Tibial nerve (tissue), 4 donors: ENCODE measurements around the gene DDB1. TPM values are rescaled to one million over a fixed set of nuclear protein-coding genes. Genes with fewer than 3 reads are reported as not detected.

Source experiments
- DNase-seq, 2 donors: peaks; one replicate each; pipeline ENCODE4 v3.0.0-alpha.2; 2019; ENCODE audit warnings: low spot score in 2 of 2
- H3K27ac ChIP-seq, 4 donors: fragments of 200-600 bp; sonication (generic) in 3 of 4; one replicate each; pipeline ENCODE4 v1.5.1; 2017 to 2019; ENCODE audit warnings: mild to moderate bottlenecking in 1 of 4
- H3K27me3 ChIP-seq, 2 donors: fragments of 200-600 bp; sonication (generic) in 1 of 2; one replicate each; pipeline versions ENCODE4 v1.5.1 to v1.6.0; 2017 to 2019
- H3K36me3 ChIP-seq, 3 donors: fragments of 200-600 bp; sonication (generic); one replicate each; pipeline ENCODE4 v1.5.1; 2018 to 2019
- H3K4me1 ChIP-seq, 4 donors: fragments of 200-600 bp; sonication (generic) in 3 of 4; one replicate each; pipeline ENCODE4 v1.5.1; 2017 to 2019
- H3K4me3 ChIP-seq, 4 donors: fragments of 200-600 bp; sonication (generic) in 3 of 4; one replicate each; pipeline ENCODE4 v1.5.1; 2017 to 2019; ENCODE audit warnings: mild to moderate bottlenecking in 1 of 4, moderate library complexity in 1 of 4
- H3K9me3 ChIP-seq, 4 donors: fragments of 200-600 bp; sonication (generic) in 3 of 4; one replicate each; pipeline ENCODE4 v1.5.1; 2017 to 2019
- EP300 ChIP-seq, 2 donors: sonication (generic); formaldehyde crosslinking; IDR thresholded peaks; one replicate each; pipeline ENCODE4 v1.6.1; 2017; ENCODE audit warnings: antibody characterized with exemption in 2 of 2, mild to moderate bottlenecking in 1 of 2
- POLR2A ChIP-seq, 2 donors: fragments of 450-650 bp; IDR thresholded peaks; one replicate each; pipeline ENCODE4 v1.6.1; 2017; ENCODE audit warnings: antibody characterized with exemption in 2 of 2, mild to moderate bottlenecking in 2 of 2, moderate library complexity in 2 of 2
- WGBS, 2 donors: methylation state at CpG; one replicate each; pipeline ENCODE4 v1.1.5; 2018; 5-methylcytosine and 5-hydroxymethylcytosine counted together
- total RNA-seq, 4 donors: library from RNA; depleted of rRNA; stranded (reverse); fragments of >200 nt; gene quantifications; one replicate each; pipeline ENCODE4 v1.1.0, GENCODE V29; 2016
- TF ChIP-seq, protein P1 (sequence below), 5 experiments: fragments of 200-600 bp in 3 of 5; fragments of 450-650 bp in 2 of 5; sonication (generic) in 3 of 5; IDR thresholded peaks; one replicate each; pipeline ENCODE4 v1.5.1; 2016 to 2019; ENCODE audit warnings: antibody characterized with exemption in 5 of 5, mild to moderate bottlenecking in 3 of 5, moderate library complexity in 2 of 5

Gene DDB1
- total RNA-seq, 4 donors from 2014 or later: 100 to 138 (median 113) TPM

DNA sequence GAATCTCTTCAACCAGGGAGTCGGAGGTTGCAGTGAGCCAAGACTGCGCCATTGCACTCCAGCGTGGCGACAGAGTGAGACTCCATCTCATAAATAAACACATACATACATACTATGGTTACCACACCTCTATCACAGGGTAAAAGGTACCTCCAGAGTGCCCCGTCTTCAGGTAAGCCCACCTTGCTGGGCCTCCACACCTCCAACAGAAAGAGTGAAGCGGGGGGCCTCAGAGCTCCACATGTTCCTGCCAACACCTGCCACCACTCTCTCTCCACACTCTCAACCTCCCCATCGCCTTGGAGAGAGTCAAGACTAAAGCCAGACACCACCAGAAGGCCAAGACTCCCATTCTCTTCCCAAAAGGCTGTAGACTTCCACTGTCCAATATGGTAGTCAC lies 27.5 kb downstream of the DDB1 start:
- Histone ChIP-seq H3K36me3 (peaks cover 15 to 100% (median 52%) of the 10 kb centered on the region in 3 donors), H3K4me3 (no peak overlapping the region), H3K27me3 (no peaks in the 10 kb centered on the region), H3K27ac (no peak overlapping the region), H3K9me3 (no peaks in the 10 kb centered on the region), H3K4me1 (no peaks in the 10 kb centered on the region)
- TF ChIP-seq POLR2A (IDR thresholded peaks at IDR 0.05) (no peak), EP300 (IDR thresholded peaks at IDR 0.05) (no peak)
- TF ChIP-seq, protein P1, sequence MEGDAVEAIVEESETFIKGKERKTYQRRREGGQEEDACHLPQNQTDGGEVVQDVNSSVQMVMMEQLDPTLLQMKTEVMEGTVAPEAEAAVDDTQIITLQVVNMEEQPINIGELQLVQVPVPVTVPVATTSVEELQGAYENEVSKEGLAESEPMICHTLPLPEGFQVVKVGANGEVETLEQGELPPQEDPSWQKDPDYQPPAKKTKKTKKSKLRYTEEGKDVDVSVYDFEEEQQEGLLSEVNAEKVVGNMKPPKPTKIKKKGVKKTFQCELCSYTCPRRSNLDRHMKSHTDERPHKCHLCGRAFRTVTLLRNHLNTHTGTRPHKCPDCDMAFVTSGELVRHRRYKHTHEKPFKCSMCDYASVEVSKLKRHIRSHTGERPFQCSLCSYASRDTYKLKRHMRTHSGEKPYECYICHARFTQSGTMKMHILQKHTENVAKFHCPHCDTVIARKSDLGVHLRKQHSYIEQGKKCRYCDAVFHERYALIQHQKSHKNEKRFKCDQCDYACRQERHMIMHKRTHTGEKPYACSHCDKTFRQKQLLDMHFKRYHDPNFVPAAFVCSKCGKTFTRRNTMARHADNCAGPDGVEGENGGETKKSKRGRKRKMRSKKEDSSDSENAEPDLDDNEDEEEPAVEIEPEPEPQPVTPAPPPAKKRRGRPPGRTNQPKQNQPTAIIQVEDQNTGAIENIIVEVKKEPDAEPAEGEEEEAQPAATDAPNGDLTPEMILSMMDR (IDR thresholded peaks at IDR 0.05): no peak
- no peak for DNase-seq
- 94 to 98% methylated on average over 6 to 7 of the region's 7 CpGs for WGBS, 2 donors

DNA sequence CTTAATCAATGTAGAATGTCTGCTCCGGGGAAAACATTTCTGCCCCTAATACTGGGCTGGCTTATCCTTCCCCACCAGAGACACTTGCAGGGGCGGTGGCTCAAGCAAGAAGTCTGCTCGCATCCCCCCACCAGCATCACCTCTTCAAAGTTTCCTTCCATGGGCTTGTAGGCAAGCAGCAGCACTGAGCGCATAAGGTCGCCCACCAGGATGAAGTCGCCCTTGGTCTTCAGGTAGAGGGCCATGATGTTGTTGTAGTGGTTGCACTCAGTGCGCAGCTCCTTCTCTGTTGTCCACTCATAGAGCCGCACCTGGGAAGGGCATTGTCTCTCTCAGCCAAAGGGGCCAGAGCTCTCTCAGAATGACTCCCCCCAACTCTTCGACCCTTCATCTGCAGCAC lies 29.2 kb downstream of the DDB1 start:
- Histone ChIP-seq H3K27ac (no peak overlapping the region), H3K9me3 (no peaks in the 10 kb centered on the region), H3K4me3 (no peak overlapping the region), H3K36me3 (peaks cover 13 to 100% (median 41%) of the 10 kb centered on the region in 3 donors), H3K27me3 (no peaks in the 10 kb centered on the region), H3K4me1 (peaks cover 0 to 7% (median 3%) of the 10 kb centered on the region in 4 donors)
- TF ChIP-seq POLR2A (IDR thresholded peaks at IDR 0.05) (no peak), EP300 (IDR thresholded peaks at IDR 0.05) (no peak)
- TF ChIP-seq, protein P1 (IDR thresholded peaks at IDR 0.05): no peak
- 92 to 97% methylated on average over 9 of the region's 9 CpGs for WGBS, 2 donors
- no peak for DNase-seq

- Histone ChIP-seq H3K36me3 (peaks cover 10 to 89% (median 30%) of the 10 kb centered on the region in 3 donors), H3K4me1 (peaks cover 0 to 19% (median 11%) of the 10 kb centered on the region in 4 donors), H3K4me3 (no peak overlapping the region), H3K27ac (no peak overlapping the region), H3K9me3 (no peaks in the 10 kb centered on the region), H3K27me3 (no peaks in the 10 kb centered on the region)
- TF ChIP-seq EP300 (IDR thresholded peaks at IDR 0.05) (no peak), POLR2A (IDR thresholded peaks at IDR 0.05) (no peak)
- TF ChIP-seq, protein P1 (IDR thresholded peaks at IDR 0.05): no peak
- DNase-seq: no peak
- whole genome bisulfite sequencing, 2 donors: 94 to 96% methylated on average over 10 to 13 of the region's 13 CpGs
Measured at GRCh38 chr11:61302550-61302949, 30.4 kb downstream of the DDB1 start.

DNA sequence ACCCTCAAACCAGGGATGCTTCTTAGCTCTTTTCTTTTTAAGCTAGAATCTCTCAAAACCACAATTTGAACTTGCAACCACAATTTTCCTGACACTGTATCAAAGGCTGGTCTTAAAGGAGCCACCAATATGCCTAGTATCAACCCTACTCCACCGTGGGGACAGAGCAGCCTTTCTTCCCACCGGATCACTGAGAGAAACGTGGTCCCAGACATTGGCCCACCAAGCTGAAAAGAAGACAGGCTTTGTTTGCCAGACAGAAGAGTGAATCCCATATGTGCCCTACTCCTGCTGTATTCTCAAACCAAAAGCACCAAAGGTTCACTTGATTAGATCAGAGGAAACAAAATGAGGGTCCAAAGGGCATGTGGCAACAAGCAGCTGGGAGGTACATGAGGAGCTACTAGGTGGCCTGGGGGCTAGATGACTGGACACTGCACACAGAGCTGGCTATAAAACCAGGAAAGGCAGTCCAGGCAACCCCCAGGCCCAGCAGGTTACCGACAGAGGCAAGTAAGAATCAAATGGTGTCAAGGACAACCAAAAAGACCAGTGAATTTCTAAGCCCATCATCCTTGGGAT lies 34.2 kb downstream of the DDB1 start:
- H3K9me3 ChIP-seq: no peaks in the 10 kb centered on the region
- peaks cover 10 to 51% (median 22%) of the 10 kb centered on the region in 3 donors for H3K36me3 ChIP-seq
- 52 to 62% methylated on average over 4 of the region's 4 CpGs for WGBS, 2 donors
- no peaks in the 10 kb centered on the region for H3K27me3 ChIP-seq
- peaks cover 0 to 55% (median 34%) of the 10 kb centered on the region in 4 donors for H3K4me1 ChIP-seq
- DNase-seq: no peak
- H3K4me3 ChIP-seq: no peak overlapping the region
- TF ChIP-seq EP300 (IDR thresholded peaks at IDR 0.05) (no peak), POLR2A (IDR thresholded peaks at IDR 0.05) (no peak)
- peak overlapping the region in 2 of 4 donors; percentile 56 to 71 for H3K27ac ChIP-seq

DNA sequence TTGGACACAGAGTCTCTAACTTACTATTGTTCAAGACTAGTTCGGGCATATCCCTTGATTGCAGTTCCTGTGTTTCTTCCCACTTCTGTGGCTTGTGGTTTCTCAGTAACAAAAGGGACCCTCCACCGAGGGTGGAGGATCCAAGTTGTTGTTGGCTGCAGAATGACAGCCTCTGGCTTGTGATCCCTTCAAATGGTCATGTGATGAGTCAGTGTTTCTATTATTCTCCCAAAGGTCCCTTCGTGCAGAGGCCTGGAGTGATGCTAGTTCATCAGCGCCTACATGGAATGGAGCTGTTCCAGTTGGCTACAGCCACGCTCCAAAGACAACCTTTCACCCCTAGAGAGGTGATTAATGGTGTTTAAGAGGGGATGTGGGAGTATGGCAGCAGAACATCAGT lies 35.2 kb downstream of the DDB1 start:
- peaks cover 10 to 40% (median 16%) of the 10 kb centered on the region in 3 donors for H3K36me3 ChIP-seq
- peak in 1 of 2 donors; percentile 66 for DNase-seq
- H3K4me3 ChIP-seq: no peak overlapping the region

DNA sequence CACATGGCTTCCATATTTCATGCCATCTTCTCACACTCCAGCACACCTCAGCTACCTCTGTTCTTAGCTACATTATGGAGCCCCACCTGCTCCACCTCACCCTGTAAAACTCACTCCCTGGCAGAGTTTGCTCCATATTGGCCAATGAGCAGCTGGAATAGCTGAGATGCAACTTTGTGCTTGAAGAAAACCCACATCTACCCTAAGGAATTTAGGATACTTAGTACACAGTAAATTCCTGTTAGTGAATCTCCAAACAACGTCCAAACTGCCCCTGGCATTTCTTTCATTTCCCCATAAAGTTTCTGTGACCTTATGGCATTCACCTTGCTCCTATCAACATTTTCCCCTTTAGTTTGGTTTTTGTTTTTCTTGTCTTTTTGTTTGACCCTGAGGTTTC lies 35.6 kb downstream of the DDB1 start:
- DNase-seq: no peak
- peaks cover 6 to 36% (median 12%) of the 10 kb centered on the region in 3 donors for H3K36me3 ChIP-seq

More for the DNA sequence above, 35.2 kb downstream of the DDB1 start:
- H3K27ac ChIP-seq: peak overlapping the region in 2 of 4 donors; percentile 56 to 71
- H3K9me3 ChIP-seq: no peaks in the 10 kb centered on the region
- H3K4me1 ChIP-seq: peaks cover 0 to 61% (median 36%) of the 10 kb centered on the region in 4 donors
- WGBS, 2 donors: 4 to 10% methylated on average over 5 of the region's 5 CpGs
- H3K27me3 ChIP-seq: no peaks in the 10 kb centered on the region
- TF ChIP-seq POLR2A (IDR thresholded peaks at IDR 0.05) (no peak), EP300 (IDR thresholded peaks at IDR 0.05) (peak in 1 of 2 donors; percentile 79)

More for the DNA sequence above, 35.6 kb downstream of the DDB1 start:
- 0 to 16% methylated on average over 1 of the region's 1 CpG for WGBS, 2 donors
- Histone ChIP-seq H3K9me3 (no peaks in the 10 kb centered on the region), H3K4me1 (peaks cover 0 to 61% (median 36%) of the 10 kb centered on the region in 4 donors), H3K4me3 (no peak overlapping the region), H3K27me3 (no peaks in the 10 kb centered on the region), H3K27ac (peak overlapping the region in 2 of 4 donors; percentile 56 to 71)
- TF ChIP-seq, protein P1 (IDR thresholded peaks at IDR 0.05): no peak
- TF ChIP-seq POLR2A (IDR thresholded peaks at IDR 0.05) (no peak), EP300 (IDR thresholded peaks at IDR 0.05) (no peak)
